ENCODE data around the gene MIER3. TPM values are rescaled to one million over a fixed set of nuclear protein-coding genes. Genes with fewer than 3 reads are reported as not detected.

The MIER3 gene
- total RNA-seq, 2 donors from 2014 or later = 84.1 to 170 TPM

GRCh38 chr5:56909294-56910209, 42.4 kb downstream of the MIER3 start, which contains the start of gene SETD9:
Gene SETD9 (plus strand): TSS chr5:56909596. CDS start chr5:56909646, 50 bp downstream.
- intact Hi-C loops (cut with DNase I, micrococcal nuclease) = loop anchor here in 1 of 2 donors (2.0 to 10.0 kb wide), 2 partner anchors 47 to 305 kb away; no protein-coding TSS in a partner anchor
- peak; percentile 87 for ATAC-seq

DNA sequence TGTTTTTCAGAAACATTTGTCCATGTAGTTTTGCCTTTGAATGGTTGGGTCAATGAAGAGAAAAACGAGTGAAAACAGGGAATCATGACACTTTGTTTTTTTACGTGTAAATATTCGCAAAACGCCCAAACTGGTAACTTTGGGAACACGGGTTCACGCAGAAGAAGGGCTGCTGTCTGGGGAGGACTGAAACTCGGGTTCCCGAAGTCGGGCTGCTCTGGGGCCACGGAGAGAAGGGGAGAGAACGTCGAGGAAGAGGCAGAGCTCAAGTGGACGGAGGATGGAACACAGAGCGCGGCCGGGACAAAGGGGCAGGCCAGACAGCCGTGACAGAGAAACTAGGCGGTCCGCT, 43.0 kb downstream of the MIER3 start:
- peak in 1 of 2 donors; percentile 84 for DNase-seq
- intact Hi-C loops (cut with DNase I, micrococcal nuclease) = loop anchor here in 1 of 2 donors (10.0 kb wide), 1 partner anchor 306 kb away; no protein-coding TSS in a partner anchor
- ATAC-seq = peak; percentile 66

More at GRCh38 chr5:56909294-56910209, 42.4 kb downstream of the MIER3 start, which contains the start of gene SETD9:
- peak; percentile 98 to 100 for DNase-seq

DNA sequence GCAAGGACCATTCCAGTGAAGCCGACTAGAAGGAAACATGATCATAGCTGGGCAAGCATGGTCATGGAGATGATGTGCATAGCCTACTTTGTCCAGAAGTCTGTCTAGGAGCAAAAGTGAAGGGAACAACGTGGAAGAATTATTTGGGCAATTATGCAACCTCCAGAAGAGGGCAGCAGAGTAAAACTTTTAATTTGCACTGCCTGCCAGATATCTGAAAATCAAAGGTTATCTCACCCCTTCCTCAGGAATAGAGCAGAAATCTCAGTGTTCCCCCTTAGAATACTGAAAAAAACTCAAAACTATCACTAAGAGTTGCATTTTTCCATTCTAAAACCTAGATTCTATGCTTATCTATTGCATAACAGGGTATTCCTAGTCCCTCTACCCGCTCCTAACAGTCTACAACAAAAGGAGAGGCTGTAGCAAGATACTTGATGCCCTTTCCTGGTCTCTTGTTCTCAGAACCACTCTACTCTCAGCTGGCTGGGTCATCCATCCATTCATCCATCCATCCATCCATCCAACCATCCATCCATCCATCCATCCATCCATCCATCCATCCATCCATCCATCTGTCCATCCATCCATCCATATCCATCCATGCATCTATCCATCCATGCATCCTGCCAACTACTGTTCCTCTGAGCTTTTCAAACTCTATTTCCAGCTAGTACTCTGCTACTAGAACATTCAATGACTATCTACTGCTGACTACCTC, 50.9 kb downstream of the MIER3 start:
- DNase-seq (peak in 1 of 2 donors; percentile 9), ATAC-seq (peak; percentile 77)
- intact Hi-C loops (cut with DNase I, micrococcal nuclease) = loop anchor here in 1 of 2 donors (10.0 kb wide), 1 partner anchor 314 kb away; no protein-coding TSS in a partner anchor

DNA sequence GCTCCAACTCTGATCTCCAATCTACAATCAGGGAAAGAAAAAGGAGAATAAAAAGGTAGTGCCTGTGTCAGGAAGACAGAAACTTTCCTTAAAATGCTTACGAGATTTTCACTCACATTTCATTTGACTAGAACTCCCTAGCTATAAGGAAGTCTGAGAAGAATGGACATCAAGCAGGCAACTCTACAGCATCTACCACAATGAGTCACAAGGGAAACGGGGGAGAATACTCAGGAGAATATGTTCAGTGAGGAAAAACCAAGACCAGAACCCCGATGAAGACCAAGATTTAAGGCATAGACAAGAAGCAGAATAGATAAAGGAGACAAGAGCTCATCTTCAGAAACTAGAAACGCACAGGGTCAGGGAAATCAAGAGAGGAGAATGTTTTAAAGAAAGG, 51.5 kb downstream of the MIER3 start:
- ATAC-seq = no peak
- intact Hi-C loops (cut with DNase I, micrococcal nuclease) = loop anchor here in 1 of 2 donors (10.0 kb wide), 1 partner anchor 314 kb away; no protein-coding TSS in a partner anchor
- DNase-seq = no peak

GRCh38 chr5:56898213-56898612, 53.7 kb downstream of the MIER3 start:
- ATAC-seq (no peak), DNase-seq (no peak)
- intact Hi-C loops (cut with DNase I, micrococcal nuclease) = no loop called here

DNA sequence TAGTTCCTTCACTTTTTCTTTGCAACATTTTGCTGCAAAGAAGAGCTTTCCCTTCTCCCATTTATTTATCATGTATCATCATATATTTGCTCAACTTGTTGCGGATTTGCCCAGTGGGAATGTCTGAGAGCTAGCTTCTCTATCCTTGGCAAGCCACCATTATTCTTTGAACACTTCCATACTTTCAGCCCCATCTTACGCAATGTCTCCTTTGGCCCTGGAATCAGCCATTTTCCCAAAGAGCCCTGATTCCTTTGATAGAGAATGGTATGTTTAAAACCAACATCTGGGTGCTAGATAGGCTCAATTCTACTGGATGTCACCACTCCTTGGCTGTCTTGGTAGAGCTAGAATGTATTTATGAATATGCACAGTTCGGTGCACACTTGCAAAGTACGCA, 55.2 kb downstream of the MIER3 start:
- ATAC-seq = no peak
- intact Hi-C loops (cut with DNase I, micrococcal nuclease) = no loop called here
- DNase-seq = no peak

GRCh38 chr5:56893251-56893951, 58.5 kb downstream of the MIER3 start:
- intact Hi-C loops (cut with DNase I, micrococcal nuclease) = no loop called here
- no peak for DNase-seq
- ATAC-seq = no peak

- ATAC-seq (no peak), DNase-seq (no peak)
- intact Hi-C loops (cut with DNase I, micrococcal nuclease) = no loop called here
Measured at GRCh38 chr5:56881571-56881970, 70.4 kb downstream of the MIER3 start.

DNA sequence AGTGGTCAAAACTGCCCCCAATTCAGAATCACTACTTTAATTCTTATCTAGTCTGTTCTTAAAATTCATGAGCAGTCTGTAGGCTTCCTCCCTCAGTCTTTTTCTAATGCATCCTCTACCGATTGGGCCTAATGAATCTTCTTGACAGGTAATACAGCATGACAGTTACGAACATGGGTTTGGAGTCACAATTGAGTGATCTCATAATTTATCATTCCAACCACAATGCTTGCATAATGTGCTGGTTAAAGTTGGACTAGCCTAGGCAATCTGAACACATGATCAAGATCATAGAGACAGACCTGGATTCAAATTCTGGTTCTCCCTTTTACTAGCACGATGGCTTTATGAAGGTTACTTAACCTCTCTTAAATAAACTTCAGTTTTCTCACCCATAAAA, 75.6 kb downstream of the MIER3 start:
- intact Hi-C loops (cut with DNase I, micrococcal nuclease) = no loop called here
- no peak for ATAC-seq
- DNase-seq = no peak

GRCh38 chr5:56873056-56873455, 78.9 kb downstream of the MIER3 start:
- DNase-seq = no peak
- intact Hi-C loops (cut with DNase I, micrococcal nuclease) = no loop called here
- ATAC-seq = no peak

DNA sequence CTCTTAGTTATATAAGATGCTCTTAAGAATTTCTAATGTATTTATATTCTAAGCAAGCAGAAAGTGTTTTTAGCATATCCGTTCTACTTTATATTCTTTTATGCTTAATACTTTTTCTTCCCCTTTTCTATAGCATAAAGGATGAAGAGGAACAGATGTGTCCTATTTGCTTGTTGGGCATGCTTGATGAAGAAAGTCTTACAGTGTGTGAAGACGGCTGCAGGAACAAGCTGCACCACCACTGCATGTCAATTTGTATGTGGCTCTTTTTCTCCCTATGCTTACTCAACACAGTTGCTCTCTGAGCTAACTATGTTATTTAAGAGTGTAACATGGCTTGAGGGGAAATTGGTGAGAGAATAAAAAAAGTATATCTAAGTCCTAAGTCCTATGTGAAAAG, 80.1 kb downstream of the MIER3 start:
- intact Hi-C loops (cut with DNase I, micrococcal nuclease) = no loop called here
- ATAC-seq (no peak), DNase-seq (no peak)

Other genes with a start within 250 kb of the MIER3 start
- 10 to 100 TPM in 1 of 2 donors, 1 to 10 TPM in 1; 9.4 to 12.5 TPM for gene MAP3K1, start 136.6 kb downstream of the MIER3 start, total RNA-seq
- gene SETD9, start 42.5 kb downstream of the MIER3 start, total RNA-seq = 10 to 100 TPM; 17.1 to 26.3 TPM
- 10 to 100 TPM; 51.3 to 63.2 TPM for gene GPBP1, start 221.9 kb upstream of the MIER3 start, total RNA-seq